Stimulated activated CD4-positive, alpha-beta T cell treated with anti-CD3 and anti-CD28 coated beads, Interleukin-4, amount 100 ng/mL, for 24 hours (primary cell): ENCODE data around the gene ZHX3.
"Not testable (repeated sequence)": the region's sequence is repeated elsewhere in the genome, so short reads cannot be mapped to it uniquely, and the experiment has no call there.

ENCODE experiments used
- DNase-seq: peaks from one replicate; pipeline ENCODE4 v3.0.0-alpha.2; 2020

The ZHX3 gene

GRCh38 chr20:41249411-41250281 lies 67.9 kb downstream of the ZHX3 start:
- no peak for DNase-seq

DNA sequence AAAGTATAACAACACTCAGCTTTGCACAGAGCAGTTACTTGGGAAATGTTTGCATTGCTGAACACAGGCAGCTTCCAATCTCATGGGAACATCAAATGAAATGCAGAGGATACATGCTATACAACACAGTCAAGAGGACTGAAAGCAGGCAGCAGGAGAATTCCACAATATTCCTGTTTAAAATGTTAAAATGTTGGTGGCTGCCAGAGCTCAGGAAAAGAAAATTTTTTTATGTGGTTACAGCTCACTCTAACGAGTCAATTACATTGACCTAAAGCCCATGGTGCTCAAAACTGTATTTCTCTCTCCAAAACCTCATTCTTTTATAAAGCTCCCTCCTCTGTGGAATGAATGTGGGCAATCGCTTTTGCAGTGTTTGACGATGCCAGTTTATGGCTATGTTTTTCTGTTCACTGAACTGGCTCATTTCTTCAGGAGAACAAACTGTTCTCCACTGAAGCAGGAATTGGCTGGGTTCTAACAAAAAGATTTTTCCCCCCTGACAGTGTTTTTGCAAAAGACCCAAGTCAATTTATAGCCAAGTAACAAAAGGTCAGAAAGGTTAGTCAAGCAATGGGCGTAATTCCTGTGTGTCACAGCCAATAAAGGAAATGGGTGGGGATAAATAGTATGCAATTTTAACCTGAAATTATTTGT lies 69.0 kb downstream of the ZHX3 start:
- no peak for DNase-seq

DNA sequence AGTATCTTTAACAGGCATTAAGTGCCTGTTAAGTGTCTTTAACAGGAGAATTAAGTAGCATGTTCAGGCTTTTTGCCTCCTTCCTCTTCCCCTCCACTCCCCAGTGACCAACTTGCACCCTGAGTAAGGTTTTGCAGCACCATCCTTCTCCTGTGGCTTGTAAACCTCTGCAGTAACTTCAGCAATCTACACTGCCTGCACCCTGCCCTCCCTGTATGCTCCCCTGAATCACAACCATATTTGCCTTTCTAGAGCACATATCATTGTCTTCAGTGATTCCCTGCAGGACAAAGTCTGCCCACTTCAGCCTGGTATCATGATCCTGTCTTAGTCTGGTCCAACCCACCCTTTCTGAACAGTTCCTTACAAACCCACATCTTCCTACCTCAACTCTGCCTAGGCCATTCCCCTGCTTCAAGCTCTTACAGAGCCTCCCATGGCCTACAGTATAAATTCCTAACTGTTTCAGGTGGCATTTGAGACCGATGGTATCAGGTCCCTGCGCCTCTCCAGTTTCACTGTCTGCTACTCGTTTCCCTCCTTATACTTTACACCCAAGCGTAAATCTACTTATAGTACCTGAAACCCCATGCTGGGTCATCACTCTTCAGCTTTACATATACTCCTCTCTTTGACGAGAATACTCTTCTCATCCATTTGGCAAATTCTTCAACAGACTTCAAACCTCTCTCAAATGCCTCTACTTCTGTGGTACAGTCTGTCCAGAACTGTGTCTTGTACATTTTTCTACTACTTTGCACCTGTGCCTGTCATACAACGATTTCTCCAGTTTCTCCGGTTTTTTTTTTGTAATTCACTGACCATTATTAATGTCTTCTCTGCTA lies 69.8 kb downstream of the ZHX3 start:
- no peak for DNase-seq

GRCh38 chr20:41245086-41245707 lies 72.3 kb downstream of the ZHX3 start:
- DNase-seq: no peak

DNA sequence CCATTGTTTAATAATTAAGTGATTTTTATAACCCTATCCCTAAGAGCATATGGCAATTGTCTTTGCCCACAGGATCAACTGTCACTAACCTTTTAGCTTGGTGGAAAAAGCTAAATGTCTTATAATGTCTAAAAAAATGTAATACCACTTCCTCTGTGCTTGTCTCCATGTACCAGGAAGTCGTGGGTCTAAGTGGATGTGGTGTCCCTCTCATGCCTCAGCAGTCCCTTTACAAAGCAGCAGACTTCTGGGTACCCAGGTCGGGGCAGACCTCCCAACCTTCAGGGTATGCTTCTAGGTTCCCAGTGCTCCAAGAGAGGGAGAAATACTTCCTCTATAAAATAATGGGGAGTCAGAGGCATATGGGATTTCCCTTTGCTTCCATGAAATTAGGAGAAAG lies 74.7 kb downstream of the ZHX3 start:
- no peak for DNase-seq

DNA sequence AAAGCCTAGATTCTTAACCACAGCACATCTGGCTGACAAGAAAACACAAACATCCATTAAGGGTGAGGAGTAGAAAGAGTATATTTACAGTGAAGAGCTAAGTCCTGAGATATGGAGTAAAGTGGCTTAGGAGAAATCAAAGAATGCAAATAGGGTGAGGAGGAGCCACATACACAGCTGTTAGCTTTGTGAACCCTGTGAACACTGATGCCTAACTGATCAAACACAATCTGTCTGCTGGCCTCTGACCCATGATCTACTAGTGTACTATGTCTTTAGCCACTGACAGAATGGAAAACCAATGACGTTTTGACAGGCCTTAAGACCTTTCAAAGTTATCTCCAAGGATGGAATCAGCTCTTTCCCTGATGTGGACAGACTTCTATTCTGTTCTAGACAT lies 75.2 kb downstream of the ZHX3 start:
- DNase-seq: no peak

- not testable (repeated sequence) for DNase-seq
Observed at GRCh38 chr20:41237233-41237632, 80.3 kb downstream of the ZHX3 start.

- DNase-seq: not testable (repeated sequence)
Observed at GRCh38 chr20:41236818-41237217, 80.7 kb downstream of the ZHX3 start.

GRCh38 chr20:41234546-41234945 lies 83.0 kb downstream of the ZHX3 start:
- DNase-seq: no peak

DNA sequence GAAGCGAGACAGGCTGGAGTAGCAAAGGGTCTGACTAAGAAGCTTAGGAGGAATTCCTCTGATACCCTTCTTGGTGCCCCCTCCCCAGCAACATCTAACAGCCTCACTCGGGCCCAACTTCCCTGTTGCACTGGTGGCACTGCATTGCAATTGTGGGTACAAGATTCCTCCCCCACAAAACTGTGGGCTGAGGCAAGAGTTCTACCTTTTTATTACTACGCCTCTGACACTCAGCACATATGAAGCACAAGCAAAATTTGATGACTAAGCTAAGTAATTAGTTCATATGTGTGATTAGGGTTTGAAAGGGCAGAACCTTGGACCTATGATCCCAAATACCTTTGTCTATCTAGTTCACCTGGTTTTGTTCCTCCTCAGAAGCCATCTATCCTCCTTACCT lies 83.5 kb downstream of the ZHX3 start:
- DNase-seq: no peak

- no peak for DNase-seq
Observed at GRCh38 chr20:41232973-41233926, 84.3 kb downstream of the ZHX3 start.

DNA sequence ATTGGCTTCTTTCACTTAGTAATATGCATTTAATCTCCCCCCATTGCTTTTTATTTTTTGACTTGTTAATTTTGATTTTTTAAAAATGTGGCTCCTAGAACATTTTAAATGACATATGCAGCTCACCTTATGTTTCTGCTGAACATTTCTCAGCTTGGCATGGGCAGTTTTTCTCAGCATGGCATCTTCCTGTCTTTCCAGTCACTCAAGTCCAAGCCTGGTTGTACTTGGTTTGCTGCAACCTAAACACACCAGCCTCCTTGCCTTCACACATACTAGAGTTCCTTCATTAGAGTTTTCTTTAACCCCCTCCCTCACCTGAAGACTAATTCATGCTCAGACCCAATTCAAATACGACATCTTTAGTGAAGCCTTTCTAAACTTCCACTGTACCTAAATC lies 86.4 kb downstream of the ZHX3 start:
- DNase-seq: no peak

DNA sequence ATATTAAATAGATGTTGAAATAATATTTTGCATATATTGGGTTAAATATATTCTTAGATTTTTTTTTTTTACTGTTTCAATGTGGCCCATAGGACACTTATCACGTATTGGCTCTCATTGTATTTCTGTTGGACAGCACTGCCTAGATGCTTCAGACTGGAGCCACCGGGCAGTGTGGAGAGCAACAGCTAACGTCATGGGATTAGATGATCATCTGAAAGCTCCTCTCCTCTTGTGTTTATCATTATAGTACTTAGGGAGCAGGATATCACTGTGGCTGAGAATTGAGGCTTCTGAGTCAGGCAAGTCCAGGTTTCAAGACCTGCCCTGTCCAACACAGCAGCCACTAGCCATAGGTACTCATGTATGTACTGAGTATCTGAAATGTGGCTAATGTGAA lies 87.4 kb downstream of the ZHX3 start:
- no peak for DNase-seq

- DNase-seq: no peak
Observed at GRCh38 chr20:41229259-41229658, 88.3 kb downstream of the ZHX3 start.

DNA sequence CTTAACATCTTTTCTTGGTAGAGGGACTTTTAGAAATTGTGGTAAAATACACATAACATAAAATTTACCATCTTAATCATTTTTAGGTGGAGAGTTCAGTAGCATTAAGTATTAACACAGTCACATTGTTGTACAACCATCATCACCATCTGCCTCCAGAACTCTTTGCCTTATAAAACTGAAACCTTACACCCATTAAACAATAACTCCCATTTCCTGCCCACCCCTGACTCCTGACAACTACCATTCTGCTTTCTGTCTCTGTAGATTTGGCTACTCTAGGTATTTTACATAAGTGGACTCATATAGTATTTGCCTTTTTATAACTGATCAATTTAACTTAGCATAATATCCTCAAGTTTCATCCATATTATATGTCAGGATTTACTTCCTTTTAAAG lies 88.7 kb downstream of the ZHX3 start:
- DNase-seq: no peak

DNA sequence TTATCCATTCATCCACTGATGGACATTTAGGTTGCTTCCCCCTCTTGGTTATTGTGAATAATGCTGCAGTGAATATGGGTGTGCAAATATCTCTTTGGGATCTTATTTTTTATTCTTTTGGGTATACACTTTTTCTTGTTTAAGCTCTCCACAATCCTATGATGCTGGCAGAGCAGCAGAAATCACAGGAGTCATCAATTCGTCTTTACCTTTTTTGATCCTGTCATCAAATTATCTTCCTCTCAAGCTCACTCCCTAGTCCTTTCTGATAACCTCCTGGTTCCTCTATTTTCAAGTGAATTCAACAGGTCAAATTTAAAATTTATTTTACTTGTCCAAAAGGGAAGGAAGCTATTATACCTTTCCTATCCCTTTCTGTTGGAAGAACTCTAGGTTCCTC lies 91.1 kb downstream of the ZHX3 start:
- DNase-seq: no peak

DNA sequence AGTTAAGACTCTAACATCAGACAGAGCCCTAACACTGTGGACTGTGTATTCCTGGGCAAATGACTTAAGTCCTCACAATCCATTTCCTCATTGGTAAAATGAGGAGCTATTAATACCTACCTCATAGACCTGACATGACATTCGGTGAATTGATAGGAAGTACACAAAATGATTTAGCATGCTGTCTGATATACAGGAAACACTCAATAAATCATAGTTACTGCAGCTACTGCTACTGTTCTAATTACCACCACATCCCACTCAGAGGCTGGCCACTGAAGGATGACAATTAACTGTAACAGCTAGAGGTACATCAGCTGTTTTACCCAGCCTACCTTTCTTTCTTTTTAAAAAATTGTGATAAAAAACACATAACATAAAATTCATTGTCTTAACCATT lies 92.4 kb downstream of the ZHX3 start:
- DNase-seq: no peak

DNA sequence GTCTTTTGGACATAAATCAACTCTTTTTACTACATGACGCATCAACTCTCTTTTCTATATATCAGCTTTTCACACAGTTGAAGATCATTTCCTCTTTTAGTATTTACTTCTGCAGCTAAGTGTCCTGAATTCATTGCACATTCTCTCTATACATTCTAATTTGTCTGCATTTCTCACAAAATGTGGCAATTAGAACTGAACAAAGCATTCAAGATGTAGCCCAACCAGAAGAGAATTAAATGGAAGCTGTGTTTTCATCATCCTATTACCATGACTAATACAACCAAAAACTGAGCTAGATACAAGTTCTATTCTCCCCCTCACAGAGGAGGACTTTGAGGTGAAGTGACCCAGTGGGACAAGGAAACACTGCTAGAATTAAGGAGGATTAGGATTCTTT lies 93.2 kb downstream of the ZHX3 start:
- DNase-seq: no peak

GRCh38 chr20:41223112-41223511 lies 94.4 kb downstream of the ZHX3 start:
- no peak for DNase-seq

GRCh38 chr20:41222703-41223102 lies 94.8 kb downstream of the ZHX3 start:
- no peak for DNase-seq

GRCh38 chr20:41222296-41222695 lies 95.2 kb downstream of the ZHX3 start:
- DNase-seq: no peak
